Astrocyte of the spinal cord (primary cell): Measurements from ENCODE around the gene RPL18.

Experiments
- DNase-seq: peaks from one replicate; pipeline ENCODE4 v3.0.0; 2011; ENCODE audit warnings: low read depth, low spot score
- H3K4me3 ChIP-seq: 2 replicates; pipeline ENCODE4 v1.5.1; 2011; ENCODE audit warnings: low read depth, mild to moderate bottlenecking, low read length, moderate library complexity
- in situ Hi-C: cut with HindIII; loops from 2 replicates; pipeline ENCODE4 v1.10.0; 2017; ENCODE audit warnings: low sequenced_read_pairs
- TF ChIP-seq, protein P1 (sequence below): IDR thresholded peaks from 2 replicates; pipeline ENCODE4 v1.5.1; 2012; ENCODE audit warnings: low read depth, mild to moderate bottlenecking, low read length, inconsistent platforms

The RPL18 gene

DNA sequence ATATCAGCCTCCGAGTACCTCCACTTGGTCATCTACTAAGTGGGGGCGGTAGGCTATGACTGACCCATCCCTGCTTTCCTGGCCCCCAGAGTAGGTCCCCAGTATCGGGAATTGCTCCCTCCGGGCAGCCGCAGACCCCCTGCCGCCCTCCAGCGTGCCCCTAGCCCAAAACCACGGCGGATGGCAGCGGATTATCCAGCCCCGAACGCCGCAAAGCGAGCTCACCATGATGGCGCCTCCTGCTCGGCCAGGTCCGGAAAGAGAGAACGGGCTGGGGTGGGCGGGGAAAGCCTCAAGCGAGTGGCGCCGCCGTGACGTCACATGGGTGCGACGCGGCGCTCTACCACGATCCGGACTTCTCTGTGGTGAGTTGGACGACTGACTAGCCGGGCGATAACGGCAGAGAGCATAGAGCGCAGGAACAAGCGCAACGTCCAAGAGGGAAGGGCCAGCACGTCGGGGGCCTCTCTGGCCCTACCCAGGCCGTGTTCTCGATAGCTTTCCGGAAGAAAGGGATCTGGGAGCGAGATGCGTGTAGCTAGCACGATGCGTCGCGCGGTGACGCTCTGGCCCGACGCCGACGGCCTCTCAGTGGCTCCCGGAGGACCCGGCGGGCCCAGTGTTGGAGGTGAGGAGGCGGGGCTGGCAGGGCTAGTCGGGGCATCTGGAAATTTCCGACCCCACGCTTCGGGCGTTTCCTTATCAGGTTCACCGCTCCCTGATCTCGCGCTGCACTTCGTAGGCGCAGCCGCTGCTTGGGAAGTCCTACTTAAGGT lies at the start of gene RPL18, which contains the start of gene SPHK2:
Gene RPL18, minus strand, starts transcription at position 263 of the 776 bp plus-strand sequence. Its CDS starts 35 bp downstream, at position 228.
Gene SPHK2, plus strand, starts transcription at position 591 of the 776 bp plus-strand sequence. CDS start 1,009 bp downstream, outside the sequence.
- TF ChIP-seq, protein P1, sequence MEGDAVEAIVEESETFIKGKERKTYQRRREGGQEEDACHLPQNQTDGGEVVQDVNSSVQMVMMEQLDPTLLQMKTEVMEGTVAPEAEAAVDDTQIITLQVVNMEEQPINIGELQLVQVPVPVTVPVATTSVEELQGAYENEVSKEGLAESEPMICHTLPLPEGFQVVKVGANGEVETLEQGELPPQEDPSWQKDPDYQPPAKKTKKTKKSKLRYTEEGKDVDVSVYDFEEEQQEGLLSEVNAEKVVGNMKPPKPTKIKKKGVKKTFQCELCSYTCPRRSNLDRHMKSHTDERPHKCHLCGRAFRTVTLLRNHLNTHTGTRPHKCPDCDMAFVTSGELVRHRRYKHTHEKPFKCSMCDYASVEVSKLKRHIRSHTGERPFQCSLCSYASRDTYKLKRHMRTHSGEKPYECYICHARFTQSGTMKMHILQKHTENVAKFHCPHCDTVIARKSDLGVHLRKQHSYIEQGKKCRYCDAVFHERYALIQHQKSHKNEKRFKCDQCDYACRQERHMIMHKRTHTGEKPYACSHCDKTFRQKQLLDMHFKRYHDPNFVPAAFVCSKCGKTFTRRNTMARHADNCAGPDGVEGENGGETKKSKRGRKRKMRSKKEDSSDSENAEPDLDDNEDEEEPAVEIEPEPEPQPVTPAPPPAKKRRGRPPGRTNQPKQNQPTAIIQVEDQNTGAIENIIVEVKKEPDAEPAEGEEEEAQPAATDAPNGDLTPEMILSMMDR = no peak
- in situ Hi-C loops = no loop called here

DNA sequence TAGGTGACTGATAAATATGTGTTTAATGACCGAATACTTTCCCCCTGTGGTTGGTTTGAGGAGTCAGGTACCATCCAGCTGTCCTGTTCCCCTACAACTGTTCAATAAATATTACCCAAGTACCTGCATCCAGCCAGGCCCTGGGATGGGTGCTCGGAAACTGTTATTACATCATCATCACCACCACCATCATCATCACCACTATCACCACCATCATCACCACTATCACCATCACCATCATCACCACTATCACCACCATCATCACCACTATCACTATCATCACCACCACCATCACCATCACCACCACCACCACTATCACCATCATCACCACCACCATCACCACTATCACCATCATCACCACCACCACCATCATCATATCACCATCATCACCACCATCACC lies 49.8 kb upstream of the RPL18 start:
- no peak for DNase-seq
- H3K4me3 ChIP-seq = no peak overlapping the region
- TF ChIP-seq, protein P1 = no peak
- in situ Hi-C loops = no loop called here

More for the DNA sequence above, at the start of gene RPL18, which contains the start of gene SPHK2:
- peak within 1 kb of the TSS; percentile 95 for H3K4me3 ChIP-seq
- DNase-seq = peak; percentile 100

DNA sequence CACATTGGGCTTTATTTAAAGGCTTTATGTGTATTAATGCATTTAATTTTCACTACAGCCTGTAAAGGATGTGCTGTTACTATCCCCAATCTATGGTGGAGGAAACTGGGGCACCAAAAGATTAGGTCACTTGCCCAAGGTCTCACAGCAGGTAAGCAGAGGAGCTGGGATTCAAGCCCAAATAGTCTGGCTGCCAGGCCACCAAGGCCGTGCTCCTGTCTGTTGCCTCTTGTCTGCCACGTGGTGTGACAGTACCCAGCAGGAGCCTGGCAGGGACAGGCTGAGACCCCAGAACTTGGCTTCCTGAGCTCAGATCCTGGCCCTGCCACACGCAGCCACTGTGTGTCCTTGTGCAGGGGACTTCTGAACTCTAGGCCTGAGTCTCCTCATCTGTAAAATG lies 49.4 kb upstream of the RPL18 start:
- no peak for DNase-seq
- TF ChIP-seq, protein P1 = no peak
- in situ Hi-C loops = no loop called here
- no peak overlapping the region for H3K4me3 ChIP-seq

DNA sequence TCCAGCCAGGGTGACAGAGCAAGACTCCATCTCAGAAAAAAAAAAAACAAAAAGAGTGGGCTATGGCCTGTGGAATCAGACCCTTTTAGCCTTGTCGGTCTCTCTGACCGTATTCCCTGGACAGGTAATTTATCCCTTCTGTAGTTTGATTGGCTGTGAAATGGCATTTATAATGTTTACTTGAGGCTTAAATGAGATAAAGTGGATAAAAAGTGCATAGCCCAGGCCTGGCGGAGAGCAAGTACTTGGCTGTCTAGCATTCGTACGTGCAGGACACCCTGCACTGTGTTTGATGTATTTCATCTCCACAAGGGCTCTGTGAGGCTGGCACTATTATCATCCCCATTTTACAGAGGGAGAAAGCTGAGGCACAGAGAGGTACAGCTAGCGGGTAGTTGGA lies 46.8 kb upstream of the RPL18 start:
- TF ChIP-seq, protein P1 = no peak
- in situ Hi-C loops = no loop called here
- H3K4me3 ChIP-seq = no peak overlapping the region
- no peak for DNase-seq

DNA sequence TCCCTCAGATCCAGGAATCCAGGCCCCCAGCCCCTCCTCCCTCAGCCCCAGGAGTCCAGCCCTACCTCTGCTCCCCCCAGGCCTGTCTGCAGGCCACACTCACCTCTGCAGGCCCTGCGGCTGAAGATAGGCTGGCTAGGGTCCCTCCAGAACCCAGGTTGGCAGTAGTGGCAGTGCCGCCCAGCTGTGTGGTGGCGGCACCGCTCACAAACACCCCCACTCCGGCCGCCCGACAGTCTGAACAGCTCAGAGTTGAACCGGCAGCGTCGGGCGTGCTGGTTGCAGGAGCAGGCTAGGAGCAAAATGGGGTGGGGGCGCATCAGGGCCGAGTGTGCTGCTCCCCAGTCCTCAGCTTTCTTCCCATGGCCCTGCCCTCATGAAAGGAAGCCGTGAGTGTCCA lies 45.5 kb upstream of the RPL18 start:
- in situ Hi-C loops = no loop called here
- DNase-seq = no peak
- TF ChIP-seq, protein P1 = no peak
- H3K4me3 ChIP-seq = no peak overlapping the region

DNA sequence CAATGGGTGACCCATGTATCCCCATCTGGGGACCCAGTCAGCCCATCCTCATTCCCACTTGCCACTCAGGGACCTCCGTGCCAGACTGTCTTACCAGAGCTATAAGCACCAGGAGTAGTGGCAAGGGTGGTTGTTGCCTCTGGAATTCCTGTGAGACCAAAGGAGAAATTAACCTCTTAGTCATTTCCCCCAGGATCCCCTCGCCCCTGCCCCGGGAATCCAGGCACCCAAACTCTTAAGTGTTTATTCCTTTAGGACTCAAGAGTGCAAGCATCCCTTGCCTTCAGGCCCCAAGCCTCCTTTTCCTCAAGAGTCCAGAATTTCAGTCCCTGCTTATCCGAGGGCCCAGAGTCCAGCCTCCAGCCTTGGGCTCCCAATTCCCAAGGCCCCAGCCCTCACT lies 44.7 kb upstream of the RPL18 start:
- no peak for DNase-seq
- in situ Hi-C loops = no loop called here
- TF ChIP-seq, protein P1 = no peak
- H3K4me3 ChIP-seq = no peak overlapping the region
